ENCODE results near the gene TIAM1.

GRCh38 chr21:31257265-31257664 is 86.8 kb downstream of the TIAM1 start:
- TF ChIP-seq CTCF (IDR thresholded peaks at IDR 0.05) (no peak), POLR2A (IDR thresholded peaks at IDR 0.05) (no peak)

Data from right lobe of liver (tissue), 4 donors.